GM18505 (cell line): Measurements from ENCODE around the gene SMPD4.
"Not testable (repeated sequence)": the region's sequence is repeated elsewhere in the genome, so short reads cannot be mapped to it uniquely, and the experiment has no call there.

Experiments
- ATAC-seq: cut with Tn5 transposase; IDR thresholded peaks from one replicate; pipeline ENCODE4 v1.9.1; 2021; ENCODE audit not compliant: unreplicated experiment
- POLR2A ChIP-seq: IDR thresholded peaks from 4 replicates; pipeline ENCODE4 v1.6.1; 2011; ENCODE audit warnings: borderline replicate concordance; ENCODE audit not compliant: insufficient read depth, insufficient read length; ENCODE audit errors: extremely low read depth

The SMPD4 gene

GRCh38 chr2:130181325-130181879 lies at the start of gene SMPD4:
TSS of gene SMPD4 (minus strand) at chr2:130181602. CDS start at chr2:130176592, 5,010 bp downstream.
- ATAC-seq = peak; percentile 60
- TF ChIP-seq POLR2A = peak; percentile 52

DNA sequence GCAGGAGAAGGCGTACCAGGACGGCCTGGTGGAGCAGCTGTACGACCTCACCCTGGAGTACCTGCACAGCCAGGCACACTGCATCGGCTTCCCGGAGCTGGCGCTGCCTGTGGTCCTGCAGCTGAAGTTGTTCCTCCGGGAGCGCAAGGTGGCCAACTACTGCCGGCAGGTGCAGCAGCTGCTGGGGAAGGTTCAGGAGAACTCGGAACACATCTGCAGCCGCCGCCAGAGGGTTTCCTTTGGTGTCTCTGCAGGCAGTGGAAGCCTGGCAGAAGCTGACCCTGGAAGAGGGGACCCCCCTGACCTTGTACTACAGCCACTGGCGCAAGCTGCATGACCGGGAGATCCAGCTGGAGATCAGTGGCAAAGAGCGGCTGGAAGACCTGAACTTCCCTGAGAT lies 49.5 kb upstream of the SMPD4 start:
- not testable (repeated sequence) for ATAC-seq

DNA sequence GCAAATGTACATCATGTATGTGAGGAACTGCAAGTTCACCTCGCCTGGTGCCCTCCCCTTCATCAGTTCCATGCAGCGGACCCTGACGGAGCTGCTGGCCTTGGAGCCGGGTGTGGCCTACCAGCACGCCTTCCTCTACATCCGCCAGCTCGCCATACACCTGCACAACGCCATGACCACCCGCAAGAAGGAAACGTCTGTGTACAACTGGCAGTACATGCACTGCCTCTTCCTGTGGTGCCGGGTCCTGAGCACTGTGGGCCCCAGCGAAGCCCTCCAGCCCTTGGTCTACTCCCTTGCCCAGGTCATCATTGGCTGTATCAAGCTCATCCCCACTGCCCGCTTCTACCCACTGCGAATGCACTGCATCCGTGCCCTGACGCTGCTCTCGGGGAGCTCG lies 49.0 kb upstream of the SMPD4 start:
- ATAC-seq = not testable (repeated sequence)

- ATAC-seq = not testable (repeated sequence)
Observed at GRCh38 chr2:130229161-130229510, 47.7 kb upstream of the SMPD4 start.

- not testable (repeated sequence) for ATAC-seq
Observed at GRCh38 chr2:130228467-130229160, 47.2 kb upstream of the SMPD4 start.

GRCh38 chr2:130228005-130228404 lies 46.6 kb upstream of the SMPD4 start:
- not testable (repeated sequence) for ATAC-seq

GRCh38 chr2:130222523-130222922 lies 41.1 kb upstream of the SMPD4 start:
- ATAC-seq = not testable (repeated sequence)

DNA sequence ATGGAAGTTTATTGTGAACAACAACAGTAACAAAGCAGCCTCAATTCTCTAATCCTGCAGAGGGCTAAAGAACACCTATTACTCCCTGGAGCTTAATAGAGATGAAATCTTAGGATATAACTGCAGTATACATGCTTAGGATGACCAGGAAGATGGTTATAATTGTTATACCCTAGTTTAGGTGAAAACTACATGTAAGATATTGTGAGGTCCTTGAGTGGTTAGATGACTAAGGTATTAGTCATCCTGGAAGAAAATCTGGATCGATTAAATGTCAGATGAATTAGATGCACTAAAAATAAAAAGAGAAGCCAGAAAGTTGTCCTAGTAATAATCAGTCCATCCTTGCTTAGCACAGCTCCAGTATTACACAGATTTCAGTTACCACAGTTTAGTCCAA lies 39.1 kb upstream of the SMPD4 start:
- ATAC-seq = not testable (repeated sequence)

DNA sequence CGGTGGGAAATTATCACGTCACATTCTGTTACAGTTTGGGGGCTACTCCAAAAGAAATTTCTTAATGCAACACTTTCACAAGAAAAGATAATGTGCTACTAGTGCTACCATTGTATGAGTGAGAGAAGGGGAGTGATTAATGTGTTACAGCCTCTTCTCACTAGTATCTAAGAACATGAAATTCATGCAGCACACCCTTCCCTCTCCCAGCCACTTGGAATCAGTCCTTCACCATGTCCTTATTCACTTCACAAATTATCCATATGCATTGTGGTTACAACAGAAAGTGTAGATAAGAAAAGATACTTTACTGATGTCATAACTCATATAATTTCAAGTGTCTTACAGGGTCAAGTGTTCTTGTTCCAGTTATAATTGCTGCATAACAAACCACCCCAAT lies 37.7 kb upstream of the SMPD4 start:
- ATAC-seq = not testable (repeated sequence)

DNA sequence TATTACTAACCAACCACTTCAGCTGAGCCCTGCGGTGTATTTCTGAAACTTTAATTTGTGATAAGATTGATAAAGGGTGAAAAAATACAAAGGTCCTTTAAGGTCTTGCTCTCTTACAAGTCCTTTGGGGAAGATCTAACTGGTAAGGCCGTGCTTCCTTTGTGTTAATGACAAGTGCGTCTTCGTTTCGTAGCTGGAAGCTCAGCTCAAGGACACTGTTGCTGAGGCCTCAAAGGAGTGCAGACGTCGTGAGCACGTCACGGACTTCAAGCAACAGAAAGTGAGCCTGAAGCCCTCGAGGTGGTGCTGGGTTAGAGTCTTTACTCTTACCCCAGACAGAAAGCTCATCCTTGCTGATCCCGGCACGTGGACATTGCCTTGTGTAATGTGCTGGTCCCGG lies 25.6 kb upstream of the SMPD4 start:
- not testable (repeated sequence) for ATAC-seq

DNA sequence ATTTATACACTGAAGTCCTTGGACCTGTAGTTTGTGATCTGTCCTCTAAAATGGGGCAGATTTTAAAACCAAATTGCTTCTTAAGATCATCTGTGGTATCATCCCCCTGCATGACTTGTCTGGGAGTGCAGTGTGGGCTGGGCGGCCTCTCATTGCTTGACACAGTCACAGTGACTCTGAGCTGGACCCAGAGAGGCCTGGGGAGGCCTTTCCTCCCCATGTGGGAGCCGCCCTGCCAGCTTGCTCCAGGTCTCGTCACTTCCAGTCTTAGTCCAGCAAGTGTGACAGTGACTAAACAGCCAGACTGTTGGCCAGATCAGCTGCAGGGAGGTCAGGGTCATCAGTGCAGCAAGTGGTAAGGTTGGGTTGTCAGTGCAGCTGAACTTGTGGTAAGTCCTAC lies 21.7 kb upstream of the SMPD4 start:
- ATAC-seq = not testable (repeated sequence)

- ATAC-seq = not testable (repeated sequence)
Observed at GRCh38 chr2:130202518-130202917, 21.1 kb upstream of the SMPD4 start.

DNA sequence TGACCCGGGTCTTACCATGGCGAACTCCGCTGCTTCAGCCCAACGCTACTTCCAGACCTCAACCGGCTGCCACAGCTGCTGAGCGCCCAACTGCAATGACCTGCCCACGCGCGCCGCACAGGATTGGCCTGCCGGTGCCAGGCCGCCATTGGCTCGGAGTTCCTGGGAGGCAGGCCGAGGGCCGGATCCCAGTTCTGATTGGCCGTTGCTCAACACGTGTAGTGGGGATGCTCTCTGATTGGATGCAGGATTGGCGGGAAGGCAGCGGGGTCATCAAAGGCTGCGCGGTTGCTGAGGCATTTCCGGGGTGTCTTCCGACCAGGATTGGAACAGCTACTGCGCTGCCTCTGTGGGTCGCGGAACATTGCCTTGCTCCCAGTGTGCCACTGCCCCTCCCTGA lies 16.9 kb upstream of the SMPD4 start, which contains the start of gene TUBA3E:
TUBA3E (minus strand) TSS at position 97 of the 400 bp plus-strand sequence; CDS start at position 18, 79 bp downstream.
- no peak for ATAC-seq
- TF ChIP-seq POLR2A = no peak

GRCh38 chr2:130196052-130196451 lies 14.7 kb upstream of the SMPD4 start:
- not testable (repeated sequence) for ATAC-seq

DNA sequence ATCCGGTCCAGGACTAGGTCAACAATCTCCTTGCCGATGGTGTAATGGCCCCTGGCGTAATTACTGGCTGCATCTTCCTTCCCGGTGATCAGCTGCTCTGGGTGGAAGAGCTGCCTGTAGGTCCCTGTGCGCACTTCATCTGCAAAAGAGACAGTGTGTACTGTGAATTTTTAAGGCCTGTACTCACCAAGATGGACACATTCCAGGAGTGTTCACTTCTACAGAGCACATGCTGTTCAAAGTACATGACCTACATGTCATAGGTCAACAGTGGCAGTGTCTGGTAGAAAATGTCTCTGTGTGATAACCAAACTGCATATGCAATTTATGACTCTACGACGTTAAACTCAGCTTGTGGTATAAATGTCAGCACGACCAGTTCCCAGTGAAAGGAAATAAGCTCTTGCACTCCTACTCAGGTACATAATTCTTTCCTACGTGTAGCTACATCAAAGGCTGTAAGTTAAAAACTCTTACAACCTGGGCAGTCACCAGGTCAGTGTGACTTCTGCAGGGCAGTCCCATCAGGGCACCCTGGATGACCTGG lies 13.8 kb upstream of the SMPD4 start:
- ATAC-seq = not testable (repeated sequence)

DNA sequence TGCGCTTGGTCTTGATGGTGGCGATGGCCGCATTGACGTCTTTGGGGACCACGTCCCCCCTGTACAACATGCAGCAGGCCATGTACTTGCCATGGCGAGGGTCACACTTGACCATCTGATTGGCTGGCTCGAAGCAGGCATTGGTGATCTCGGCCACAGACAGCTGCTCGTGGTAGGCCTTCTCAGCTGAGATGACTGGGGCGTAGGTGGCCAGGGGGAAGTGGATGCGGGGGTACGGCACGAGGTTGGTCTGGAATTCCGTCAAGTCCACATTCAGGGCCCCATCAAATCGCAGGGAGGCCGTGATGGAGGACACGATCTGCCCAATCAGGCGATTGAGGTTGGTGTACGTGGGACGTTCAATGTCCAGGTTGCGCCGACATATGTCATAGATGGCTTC lies 12.4 kb upstream of the SMPD4 start:
- not testable (repeated sequence) for ATAC-seq

DNA sequence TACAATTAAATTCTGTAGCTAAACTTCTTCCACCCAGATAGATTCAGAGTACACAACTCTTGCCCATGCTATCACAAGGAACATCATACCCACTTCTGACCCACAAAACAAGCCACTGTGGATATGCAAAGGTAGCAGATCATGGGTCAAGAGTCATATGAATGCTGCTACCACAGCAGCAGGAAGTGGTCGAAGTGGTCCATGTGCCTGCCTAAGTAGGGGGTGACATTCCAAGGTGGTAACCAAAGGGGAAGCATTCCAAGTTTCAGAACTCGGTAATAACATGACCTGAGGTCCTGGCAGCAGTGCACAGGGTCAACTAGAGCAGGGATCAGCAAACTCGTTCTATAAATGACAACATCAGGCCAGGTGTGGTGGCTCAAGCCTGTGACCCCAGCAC lies 11.0 kb upstream of the SMPD4 start:
- not testable (repeated sequence) for ATAC-seq

DNA sequence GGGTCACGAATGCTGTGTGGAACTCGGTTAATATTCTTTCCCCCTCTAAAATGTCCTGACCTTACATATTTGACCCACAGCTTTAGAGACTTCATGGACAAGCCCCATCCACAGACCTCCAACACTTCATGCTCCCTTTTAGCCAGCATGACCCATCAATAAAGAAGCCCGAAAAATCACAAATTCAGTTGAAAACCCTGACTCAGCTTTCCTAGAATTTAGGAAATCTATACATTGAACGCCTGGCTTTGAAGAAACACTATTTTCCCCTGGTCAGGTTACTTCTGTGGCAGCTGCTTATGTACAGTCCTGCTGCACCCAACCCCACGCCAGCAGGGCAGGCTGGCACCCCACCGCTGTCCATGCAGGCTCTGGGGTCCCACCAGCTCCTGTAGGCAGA lies 9.9 kb upstream of the SMPD4 start:
- not testable (repeated sequence) for ATAC-seq
